K562 (cell line): ENCODE results near the gene RIMKLB. TPM values are rescaled to one million over a fixed set of nuclear protein-coding genes. Genes with fewer than 3 reads are reported as not detected.

ENCODE experiments used
- ATAC-seq: fragments of 200-7000 bp; cut with Tn5 transposase; 3 replicates; pipeline ENCODE4 v1.9.1; 2020; ENCODE audit warnings: moderate library complexity
- BruUV-seq: library from RNA; stranded (reverse); fragments of 400-500 nt; replicated peaks from 2 replicates; lab custom pipeline; 2021; lab: Mats Ljungman, UMichigan
- CTCF ChIA-PET: fragments of 300-600 bp; formaldehyde crosslinking; extraction: SDS; loops from one replicate; lab custom pipeline; 2021; ENCODE audit warnings: low intra/inter-chr PET ratio; lab: Yijun Ruan, JAX
- POLR2A ChIA-PET: fragments of 300-600, 350-650 bp; sonication (Branson Sonifier 250); formaldehyde crosslinking; extraction: SDS; loops from one replicate; lab custom pipeline; 2021; ENCODE audit warnings: antibody characterized with exemption, inconsistent platforms; lab: Yijun Ruan, JAX
- DNase-seq, 4 experiments: peaks; one replicate each; pipeline versions ENCODE4 v3.0.0 to v3.0.0-alpha.2; 2011 to 2018; ENCODE audit warnings: low spot score in 3 of 4, mixed read lengths in 3 of 4; ENCODE audit errors: extremely low read depth in 1 of 4
- FAIRE-seq: peaks from 2 replicates; lab custom pipeline; 2011; peaks lifted over from hg19 to GRCh38; lab: Jason Lieb, UNC
- H2AFZ ChIP-seq: 2 replicates; pipeline ENCODE4 v1.6.0; 2011; ENCODE audit warnings: low read depth, low read length, control low read depth, inconsistent platforms
- H3K27ac ChIP-seq: fragments of 200-600 bp; 3 replicates; pipeline ENCODE4 v1.8.0; 2011; ENCODE audit warnings: low read depth, mild to moderate bottlenecking, control low read depth, inconsistent platforms, low read length, moderate library complexity, mixed read lengths; ENCODE audit errors: extremely low read depth
- H3K27me3 ChIP-seq, 2 experiments: fragments of 300-600 bp in 1 of 2; 2 replicates in 1 of 2; 3 replicates in 1 of 2; pipeline versions ENCODE4 v1.6.0 to v1.8.0; 2011; ENCODE audit warnings: inconsistent platforms in 2 of 2, low read length in 2 of 2, mild to moderate bottlenecking in 1 of 2, mixed read lengths in 1 of 2, moderate library complexity in 1 of 2; ENCODE audit not compliant: control insufficient read depth in 2 of 2, insufficient read depth in 2 of 2
- H3K36me3 ChIP-seq: fragments of 300-600 bp; 3 replicates; pipeline ENCODE4 v1.8.0; 2011; ENCODE audit warnings: mild to moderate bottlenecking, low read length, inconsistent platforms; ENCODE audit not compliant: control insufficient read depth, insufficient read depth
- H3K4me1 ChIP-seq, 2 experiments: fragments of 200-600 bp in 1 of 2; replicated peaks in 1 of 2; 2 replicates in 1 of 2; 3 replicates in 1 of 2; pipeline versions ENCODE4 v1.5.1 to v1.8.0; 2011; ENCODE audit warnings: inconsistent platforms in 2 of 2, low read length in 2 of 2, mild to moderate bottlenecking in 1 of 2, mixed read lengths in 1 of 2, moderate library complexity in 1 of 2; ENCODE audit not compliant: control insufficient read depth in 2 of 2, insufficient read depth in 2 of 2
- H3K4me2 ChIP-seq: 2 replicates; pipeline ENCODE4 v1.6.1; 2011; ENCODE audit warnings: low read length, control low read depth, inconsistent platforms, mixed read lengths; ENCODE audit not compliant: insufficient read depth
- H3K4me3 ChIP-seq: fragments of 200-600 bp; sonication (generic), shearing (Covaris generic); 2 replicates; pipeline ENCODE4 v1.5.1; 2016; ENCODE audit warnings: control low read depth, inconsistent platforms
- H3K79me2 ChIP-seq: fragments of 200-600 bp; 3 replicates; pipeline ENCODE4 v1.8.0; 2011; ENCODE audit warnings: low read length, inconsistent platforms; ENCODE audit not compliant: control insufficient read depth, insufficient read depth
- H3K9ac ChIP-seq, 2 experiments: 2 replicates each; pipeline versions ENCODE4 v1.6.0 to v1.6.1; 2011; ENCODE audit warnings: low read depth in 2 of 2, low read length in 2 of 2, control low read depth in 1 of 2, inconsistent platforms in 1 of 2, mild to moderate bottlenecking in 1 of 2, mixed read lengths in 1 of 2; ENCODE audit not compliant: insufficient read depth in 1 of 2
- H3K9me1 ChIP-seq: one replicate; pipeline ENCODE4 v1.6.0; 2011; ENCODE audit warnings: inconsistent platforms, mild to moderate bottlenecking, low read length, moderate library complexity; ENCODE audit not compliant: control insufficient read depth, insufficient read depth
- H3K9me3 ChIP-seq: replicated peaks from 2 replicates; pipeline ENCODE4 v1.5.1; 2011; ENCODE audit warnings: low read depth, low read length, inconsistent platforms; ENCODE audit not compliant: control insufficient read depth, insufficient read depth
- H4K20me1 ChIP-seq: replicated peaks from 2 replicates; pipeline ENCODE4 v1.6.1; 2011; ENCODE audit warnings: low read length, inconsistent platforms, mixed read lengths; ENCODE audit not compliant: control insufficient read depth, insufficient read depth
- ARID2 ChIP-seq: fragments of 450-650 bp; IDR thresholded peaks from 2 replicates; pipeline ENCODE4 v1.6.1; 2017; ENCODE audit warnings: antibody characterized with exemption, mild to moderate bottlenecking
- BCOR ChIP-seq: fragments of 450-650 bp; IDR thresholded peaks from 2 replicates; pipeline ENCODE4 v1.6.1; 2016
- BRCA1 ChIP-seq, 2 experiments: fragments of 450-650 bp in 1 of 2; sonication (generic) in 1 of 2; formaldehyde crosslinking in 1 of 2; IDR thresholded peaks; 2 replicates each; pipeline versions ENCODE4 v1.5.0 to v1.6.1; 2017 to 2020; ENCODE audit warnings: mild to moderate bottlenecking in 1 of 2, missing genetic modification reagents in 1 of 2
- DNMT1 ChIP-seq: fragments of 450-650 bp; IDR thresholded peaks from 2 replicates; pipeline ENCODE4 v1.6.1; 2016; ENCODE audit warnings: antibody characterized with exemption, mild to moderate bottlenecking
- ETV6 ChIP-seq, 3 experiments: fragments of 150-350 bp in 1 of 3; sonication (generic) in 1 of 3; formaldehyde crosslinking in 1 of 3; IDR thresholded peaks; 2 replicates each; pipeline versions ENCODE4 v1.6.1 to v1.8.0; 2014 to 2022; ENCODE audit warnings: borderline replicate concordance in 2 of 3, low read depth in 2 of 3, antibody characterized with exemption in 1 of 3, low read length in 1 of 3, mild to moderate bottlenecking in 1 of 3, missing genetic modification reagents in 1 of 3
- NFIX ChIP-seq: fragments of 250-450 bp; sonication (Bioruptor Pico); IDR thresholded peaks from 2 replicates; pipeline ENCODE4 v1.4.0; 2020; ENCODE audit warnings: low read depth, mild to moderate bottlenecking, moderate library complexity
- PHF20 ChIP-seq: fragments of 450-650 bp; IDR thresholded peaks from 2 replicates; pipeline ENCODE4 v1.6.1; 2018; ENCODE audit not compliant: partially characterized antibody
- POLR2H ChIP-seq: IDR thresholded peaks from 2 replicates; pipeline ENCODE4 v1.6.1; 2016; ENCODE audit warnings: missing genetic modification characterization, low read depth, mild to moderate bottlenecking, control low read depth, missing compliant biosample characterization, moderate library complexity
- PRMT5 ChIP-seq: sonication (generic); formaldehyde crosslinking; IDR thresholded peaks from 2 replicates; pipeline ENCODE4 v1.5.0; 2020; ENCODE audit warnings: missing genetic modification reagents
- RBM25 ChIP-seq: fragments of 200-400 bp; formaldehyde crosslinking; IDR thresholded peaks from 2 replicates; pipeline ENCODE4 v1.6.1; 2018; ENCODE audit warnings: low read length, low read depth, moderate library complexity; ENCODE audit not compliant: severe bottlenecking
- SP2 ChIP-seq: IDR thresholded peaks from 2 replicates; pipeline ENCODE4 v1.6.1; 2011; ENCODE audit warnings: mild to moderate bottlenecking, low read depth, low read length, moderate library complexity; ENCODE audit not compliant: poor library complexity, severe bottlenecking; ENCODE audit errors: extremely low read depth
- TAF7 ChIP-seq: fragments of 450-650 bp; IDR thresholded peaks from 2 replicates; pipeline ENCODE4 v1.6.1; 2016; ENCODE audit warnings: missing genetic modification characterization, missing compliant biosample characterization
- TBL1XR1 ChIP-seq, 2 experiments: IDR thresholded peaks; 2 replicates each; pipeline ENCODE4 v1.6.1; 2012; ENCODE audit warnings: improper control_type of control experiment in 2 of 2, low read length in 2 of 2, mild to moderate bottlenecking in 1 of 2
- XRCC4 ChIP-seq: IDR thresholded peaks from one replicate; pipeline ENCODE4 v1.6.1; 2011; ENCODE audit not compliant: insufficient read depth, insufficient read length; ENCODE audit errors: extremely low read depth
- XRCC5 ChIP-seq: fragments of 200-400 bp; formaldehyde crosslinking; IDR thresholded peaks from 2 replicates; pipeline ENCODE4 v1.6.1; 2017; ENCODE audit warnings: low read depth, mild to moderate bottlenecking, low read length
- ZNF586 ChIP-seq: fragments of 450-650 bp; formaldehyde crosslinking; conservative IDR thresholded peaks from 2 replicates; pipeline ENCODE4 v1.4.0; 2020; ENCODE audit warnings: mild to moderate bottlenecking, moderate library complexity
- ZNF707 ChIP-seq: fragments of 250-450 bp; sonication (Bioruptor Pico); conservative IDR thresholded peaks from 2 replicates; pipeline ENCODE4 v1.8.0; 2022; ENCODE audit warnings: inconsistent platforms, mild to moderate bottlenecking, moderate library complexity
- ZNF77 ChIP-seq: fragments of 250-450 bp; sonication (Bioruptor Pico); IDR thresholded peaks from 2 replicates; pipeline ENCODE4 v1.5.0; 2020
- WGBS: fragments of 100-300 bp; shearing (Covaris generic); methylation state at CpG from one replicate; pipeline ENCODE4 v1.1.6; 2016; ENCODE audit warnings: low coverage, mixed read lengths; ENCODE audit not compliant: insufficient coverage; ENCODE audit errors: missing lambda C conversion rate; 5-methylcytosine and 5-hydroxymethylcytosine counted together
- in situ Hi-C: fragments of 300-500 bp; cut with MboI; formaldehyde crosslinking; loops from 4 replicates; pipeline ENCODE4 v1.15.0; 2018; ENCODE audit warnings: inconsistent platforms, mixed read lengths
- intact Hi-C: fragments of 100-400 bp; cut with micrococcal nuclease; formaldehyde crosslinking; loops from 2 replicates; pipeline ENCODE4 v1.14.2; 2022
- polyA plus RNA-seq, 8 experiments: library from polyadenylated mRNA; depleted of rRNA in 4 of 8; stranded (reverse) in 5 of 8; unstranded in 3 of 8; fragments of >200 nt; fragmentation: Nextera tagmentation in 2 of 8; fragmentation: Illumina TruSeq in 1 of 8; extraction: Ambion mirVana in 2 of 8; extraction: Trizol in 1 of 8; gene quantifications; 2 replicates each; pipeline versions ENCODE4 v1.2.1 to v1.2.3, GENCODE V29; 2011 to 2014; ENCODE audit warnings: inconsistent platforms in 1 of 8, missing spikeins in 1 of 8
- total RNA-seq, 7 experiments: library from RNA; depleted of rRNA in 6 of 7; stranded (reverse); fragments of >200 nt in 6 of 7; fragmentation: Illumina TruSeq in 2 of 7; extraction: Trizol in 2 of 7; gene quantifications; 2 replicates each; pipeline versions ENCODE4 v1.2.1 to v1.2.3, GENCODE V29; 2011 to 2021; ENCODE audit warnings: low replicate concordance in 1 of 7
- TF ChIP-seq, protein P1 (sequence below): fragments of 450-650 bp; IDR thresholded peaks from 2 replicates; pipeline ENCODE4 v1.6.1; 2016; ENCODE audit warnings: missing biosample characterization, missing genetic modification characterization

The RIMKLB gene
- total and polyA plus RNA-seq, 9 of the 15 experiments (the other 6 are each of a cell fraction or from before 2014, with no cell fraction given), result 6.5 to 22.8 (median 17.2) TPM

DNA sequence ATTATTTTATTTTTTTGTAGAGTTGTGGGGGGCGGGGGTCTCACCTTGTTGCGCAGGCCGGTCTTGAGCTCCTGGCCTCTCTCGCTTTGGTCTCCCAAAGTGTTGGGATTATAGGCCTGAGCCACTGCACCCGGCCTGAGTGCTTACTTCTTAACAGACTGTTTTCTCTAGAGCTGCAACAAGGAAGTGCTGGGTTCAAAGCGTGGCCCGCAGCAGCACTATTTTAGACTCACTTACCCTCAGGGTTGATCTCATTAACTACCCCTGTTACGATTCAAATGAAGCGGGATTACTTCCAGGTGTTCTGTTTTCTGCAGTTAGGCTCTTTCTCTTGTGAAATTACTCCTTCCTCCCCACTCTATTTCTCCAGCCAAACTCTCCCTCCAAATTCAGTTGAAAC, 133.3 kb downstream of the RIMKLB start:
- H3K4me2 ChIP-seq, result no peak overlapping the region
- 84% methylated on average over 6 of the region's 9 CpGs for WGBS
- H3K27ac ChIP-seq, result no peak overlapping the region
- ChIA-PET POLR2A (no interaction called here), CTCF (no interaction called here)
- peaks cover 19 to 21% of the 10 kb centered on the region in 2 experiments; a peak in 4 of 5 replicates for H3K4me1 ChIP-seq
- TF ChIP-seq PHF20, result no peak
- no peak for TF ChIP-seq TAF7 (tag)
- no peak for TF ChIP-seq ARID2
- TF ChIP-seq ZNF707 (CRISPR knock-in tag), result no peak
- TF ChIP-seq ZNF586, result no peak
- no peak for TF ChIP-seq DNMT1
- TF ChIP-seq RBM25, result no peak
- TF ChIP-seq SP2, result no peak
- TF ChIP-seq ZNF77 (CRISPR knock-in tag), result no peak
- no peak for TF ChIP-seq XRCC4
- no peak for TF ChIP-seq XRCC5
- TF ChIP-seq POLR2H (tag), result no peak
- TF ChIP-seq BCOR, result no peak
- TF ChIP-seq NFIX (CRISPR knock-in tag), result no peak
- TF ChIP-seq TBL1XR1 (IDR thresholded peaks at IDR 0.05; ENCODE audit: low read length in 2 of 2), result no peak
- TF ChIP-seq ETV6 (IDR thresholded peaks at IDR 0.05; ENCODE audit: borderline replicate concordance in 1 of 2, low read depth in 2 of 2, low read length in 1 of 2), result no peak
- TF ChIP-seq ETV6 (CRISPR knock-in tag; IDR thresholded peaks at IDR 0.05; ENCODE audit: borderline replicate concordance), result no peak
- TF ChIP-seq, protein P1, sequence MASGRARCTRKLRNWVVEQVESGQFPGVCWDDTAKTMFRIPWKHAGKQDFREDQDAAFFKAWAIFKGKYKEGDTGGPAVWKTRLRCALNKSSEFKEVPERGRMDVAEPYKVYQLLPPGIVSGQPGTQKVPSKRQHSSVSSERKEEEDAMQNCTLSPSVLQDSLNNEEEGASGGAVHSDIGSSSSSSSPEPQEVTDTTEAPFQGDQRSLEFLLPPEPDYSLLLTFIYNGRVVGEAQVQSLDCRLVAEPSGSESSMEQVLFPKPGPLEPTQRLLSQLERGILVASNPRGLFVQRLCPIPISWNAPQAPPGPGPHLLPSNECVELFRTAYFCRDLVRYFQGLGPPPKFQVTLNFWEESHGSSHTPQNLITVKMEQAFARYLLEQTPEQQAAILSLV (tag), result no peak
- no peak for TF ChIP-seq BRCA1 (IDR thresholded peaks at IDR 0.05)
- no peak for TF ChIP-seq BRCA1 (CRISPR knock-in tag; IDR thresholded peaks at IDR 0.05)
- TF ChIP-seq PRMT5 (CRISPR knock-in tag), result no peak
- no peak overlapping the region for H2AFZ ChIP-seq
- intact Hi-C loops (no loop called here), in situ Hi-C loops (no loop called here)
- H3K79me2 ChIP-seq, result no peaks in the 10 kb centered on the region
- BruUV-seq, result no TSS peak
- no peaks in the 10 kb centered on the region for H3K27me3 ChIP-seq
- no peak for FAIRE-seq
- no peak overlapping the region for H3K9ac ChIP-seq
- H3K36me3 ChIP-seq, result no peaks in the 10 kb centered on the region
- no peak for DNase-seq
- no peaks in the 10 kb centered on the region for H3K9me3 ChIP-seq
- no peak overlapping the region for H3K4me3 ChIP-seq
- no peaks in the 10 kb centered on the region for H3K9me1 ChIP-seq
- no peaks in the 10 kb centered on the region for H4K20me1 ChIP-seq
- no peak for ATAC-seq
